ENCODE measurements around the gene PLVAP. TPM values are rescaled to one million over a fixed set of nuclear protein-coding genes. Genes with fewer than 3 reads are reported as not detected.

The PLVAP gene
- total RNA-seq, 4 donors from 2014 or later, result 25.5 to 83.1 (median 26.6) TPM

GRCh38 chr19:17334414-17335409, 42.4 kb downstream of the PLVAP start, which contains the start of gene ANO8:
TSS of gene ANO8 (minus strand) at chr19:17334855. CDS start at chr19:17334670, 185 bp downstream.
- 3% methylated on average over 37 of the region's 86 CpGs for WGBS
- Histone ChIP-seq H3K36me3 (no peaks in the 10 kb centered on the region), H3K27ac (peak within 1 kb of the TSS; percentile 78), H3K27me3 (peaks cover 7% of the 10 kb centered on the region), H3K4me3 (peak within 1 kb of the TSS; percentile 74), H3K9me3 (no peaks in the 10 kb centered on the region), H3K4me1 (peaks cover 45% of the 10 kb centered on the region)
- TF ChIP-seq CTCF (IDR thresholded peaks at IDR 0.05) (no peak), POLR2AphosphoS5 (IDR thresholded peaks at IDR 0.05) (peak in 1 of 3 donors; percentile 51)
- peak; percentile 97 for DNase-seq (ENCODE audit: low spot score in 2 of 2)

GRCh38 chr19:17333611-17334413, 43.3 kb downstream of the PLVAP start:
- H3K9me3 ChIP-seq, result no peaks in the 10 kb centered on the region
- TF ChIP-seq EP300 (IDR thresholded peaks at IDR 0.05), result no peak
- no peak for TF ChIP-seq POLR2A (IDR thresholded peaks at IDR 0.05)
- TF ChIP-seq POLR2AphosphoS5 (IDR thresholded peaks at IDR 0.05), result no peak
- TF ChIP-seq CTCF (IDR thresholded peaks at IDR 0.05), result no peak
- peak overlapping the region; percentile 74 for H3K4me3 ChIP-seq
- H3K4me1 ChIP-seq, result peaks cover 51% of the 10 kb centered on the region
- peaks cover 13% of the 10 kb centered on the region for H3K27me3 ChIP-seq
- peak in 1 of 2 donors; percentile 76 for DNase-seq (ENCODE audit: low spot score in 2 of 2)
- H3K36me3 ChIP-seq, result no peaks in the 10 kb centered on the region
- WGBS, result 31% methylated on average over 18 of the region's 52 CpGs
- H3K27ac ChIP-seq, result peak overlapping the region; percentile 78

- H3K36me3 ChIP-seq, result no peaks in the 10 kb centered on the region
Measured at GRCh38 chr19:17332677-17333581, 44.2 kb downstream of the PLVAP start.

DNA sequence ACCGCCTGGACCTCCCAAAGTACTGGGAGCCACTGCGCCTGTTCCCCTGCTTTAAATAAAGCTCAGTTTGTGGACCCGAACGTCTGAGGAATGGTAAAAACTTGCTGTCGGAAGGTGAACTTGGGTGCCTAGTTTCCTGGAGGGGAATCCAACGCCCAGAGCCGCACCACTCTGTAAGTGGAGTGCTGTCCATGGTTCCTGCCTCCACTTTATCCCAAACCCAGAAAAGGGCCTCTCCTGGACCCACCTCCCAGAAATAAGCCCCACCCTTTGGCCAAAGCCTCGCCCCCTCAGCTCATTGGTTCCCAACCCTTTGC, 44.8 kb downstream of the PLVAP start:
- H3K9me3 ChIP-seq, result no peaks in the 10 kb centered on the region
- H3K4me3 ChIP-seq, result no peak overlapping the region
- WGBS, result 94% methylated on average over 8 of the region's 8 CpGs
- H3K27me3 ChIP-seq, result peaks cover 13% of the 10 kb centered on the region
- no peak overlapping the region for H3K27ac ChIP-seq
- H3K4me1 ChIP-seq, result peaks cover 53% of the 10 kb centered on the region
- TF ChIP-seq POLR2A (IDR thresholded peaks at IDR 0.05), result no peak
- TF ChIP-seq EP300 (IDR thresholded peaks at IDR 0.05), result no peak
- TF ChIP-seq CTCF (IDR thresholded peaks at IDR 0.05), result no peak
- no peak for TF ChIP-seq POLR2AphosphoS5 (IDR thresholded peaks at IDR 0.05)
- no peak for DNase-seq (ENCODE audit: low spot score in 2 of 2)
- H3K36me3 ChIP-seq, result no peaks in the 10 kb centered on the region

More at GRCh38 chr19:17332677-17333581, 44.2 kb downstream of the PLVAP start:
- Histone ChIP-seq H3K4me1 (peaks cover 51% of the 10 kb centered on the region), H3K27ac (no peak overlapping the region), H3K4me3 (no peak overlapping the region), H3K27me3 (peaks cover 13% of the 10 kb centered on the region), H3K9me3 (no peaks in the 10 kb centered on the region)
- WGBS, result 93% methylated on average over 45 of the region's 45 CpGs
- TF ChIP-seq POLR2A (IDR thresholded peaks at IDR 0.05) (peak in 1 of 2 donors; percentile 11), CTCF (IDR thresholded peaks at IDR 0.05) (no peak), POLR2AphosphoS5 (IDR thresholded peaks at IDR 0.05) (no peak), EP300 (IDR thresholded peaks at IDR 0.05) (no peak)
- peak in 1 of 2 donors; percentile 66 for DNase-seq (ENCODE audit: low spot score in 2 of 2)
